HEK293 (cell line): ENCODE measurements around the gene SAMD5.

ENCODE experiments used
- CTCF ChIA-PET: fragments of 350-600 bp; formaldehyde crosslinking; extraction: SDS; loops from one replicate; lab custom pipeline; 2021; ENCODE audit warnings: antibody characterized with exemption; lab: Yijun Ruan, JAX
- POLR2A ChIA-PET: fragments of 300-600 bp; formaldehyde crosslinking; extraction: SDS; loops from one replicate; lab custom pipeline; 2020; ENCODE audit warnings: antibody characterized with exemption, inconsistent platforms; lab: Yijun Ruan, JAX
- H3K27ac ChIP-seq: fragments of 200-500 bp; sonication (Bioruptor generic); 2 replicates; pipeline ENCODE4 v1.5.1; 2014; ENCODE audit warnings: low read depth, low read length, control low read depth, inconsistent platforms; ENCODE audit errors: extremely low read depth
- H3K36me3 ChIP-seq, 2 experiments: fragments of 200-500 bp in 1 of 2; sonication (Bioruptor generic) in 1 of 2; 1 replicate in 1 of 2; 2 replicates in 1 of 2; pipeline ENCODE4 v1.5.1; 2014 to 2017; ENCODE audit warnings: inconsistent platforms in 2 of 2, low read length in 2 of 2; ENCODE audit not compliant: control insufficient read depth in 2 of 2, insufficient read depth in 1 of 2
- H3K4me1 ChIP-seq: fragments of 200-500 bp; sonication (Bioruptor generic); 2 replicates; pipeline ENCODE4 v1.5.1; 2014; ENCODE audit warnings: mild to moderate bottlenecking, low read length, inconsistent platforms; ENCODE audit not compliant: control insufficient read depth, insufficient read depth
- H3K4me3 ChIP-seq: 2 replicates; pipeline ENCODE4 v1.5.1; 2011; ENCODE audit warnings: low read depth, mild to moderate bottlenecking, control low read depth, low read length, moderate library complexity
- H3K9me3 ChIP-seq: fragments of 200-500 bp; sonication (Bioruptor generic); 2 replicates; pipeline ENCODE4 v1.5.1; 2014; ENCODE audit warnings: low read depth, low read length, inconsistent platforms; ENCODE audit not compliant: control insufficient read depth, insufficient read depth
- CTCF ChIP-seq: fragments of 450-650 bp; formaldehyde crosslinking; IDR thresholded peaks from 2 replicates; pipeline ENCODE4 v1.5.1; 2016; ENCODE audit warnings: missing biosample characterization, missing genetic modification characterization
- ELK4 ChIP-seq: IDR thresholded peaks from 2 replicates; pipeline ENCODE4 v1.6.1; 2011; ENCODE audit warnings: mild to moderate bottlenecking, low read depth, low read length, borderline replicate concordance
- SP2 ChIP-seq: fragments of 450-650 bp; formaldehyde crosslinking; IDR thresholded peaks from 2 replicates; pipeline ENCODE4 v1.5.1; 2016; ENCODE audit warnings: missing biosample characterization, missing genetic modification characterization
- TSHZ1 ChIP-seq: fragments of 450-650 bp; formaldehyde crosslinking; IDR thresholded peaks from 2 replicates; pipeline ENCODE4 v1.5.1; 2016; ENCODE audit warnings: missing biosample characterization, missing genetic modification characterization, borderline replicate concordance
- ZBTB48 ChIP-seq: fragments of 450-650 bp; formaldehyde crosslinking; IDR thresholded peaks from 2 replicates; pipeline ENCODE4 v1.5.1; 2016; ENCODE audit warnings: missing biosample characterization, missing genetic modification characterization
- ZEB2 ChIP-seq: fragments of 450-650 bp; formaldehyde crosslinking; IDR thresholded peaks from 2 replicates; pipeline ENCODE4 v1.5.1; 2016; ENCODE audit warnings: missing biosample characterization, missing genetic modification characterization
- ZNF140 ChIP-seq: fragments of 450-650 bp; formaldehyde crosslinking; IDR thresholded peaks from 2 replicates; pipeline ENCODE4 v1.5.1; 2016; ENCODE audit warnings: missing biosample characterization, missing genetic modification characterization
- ZNF146 ChIP-seq: fragments of 450-650 bp; formaldehyde crosslinking; IDR thresholded peaks from 2 replicates; pipeline ENCODE4 v1.5.1; 2016; ENCODE audit warnings: missing biosample characterization, missing genetic modification characterization
- ZNF157 ChIP-seq: fragments of 450-650 bp; formaldehyde crosslinking; IDR thresholded peaks from 2 replicates; pipeline ENCODE4 v1.5.1; 2016; ENCODE audit warnings: missing biosample characterization, missing genetic modification characterization
- ZNF19 ChIP-seq: fragments of 450-650 bp; formaldehyde crosslinking; IDR thresholded peaks from 2 replicates; pipeline ENCODE4; 2016; ENCODE audit warnings: missing biosample characterization, missing genetic modification characterization, low read depth
- ZNF2 ChIP-seq: fragments of 450-650 bp; formaldehyde crosslinking; IDR thresholded peaks from 2 replicates; pipeline ENCODE4 v1.5.1; 2016; ENCODE audit warnings: missing biosample characterization, missing genetic modification characterization
- ZNF202 ChIP-seq: fragments of 450-650 bp; formaldehyde crosslinking; IDR thresholded peaks from 2 replicates; pipeline ENCODE4 v1.5.1; 2016; ENCODE audit warnings: missing biosample characterization, missing genetic modification characterization, borderline replicate concordance
- ZNF214 ChIP-seq: fragments of 450-650 bp; formaldehyde crosslinking; IDR thresholded peaks from 2 replicates; pipeline ENCODE4 v1.5.1; 2017; ENCODE audit warnings: missing biosample characterization, mild to moderate bottlenecking, missing genetic modification characterization, borderline replicate concordance
- ZNF354C ChIP-seq: fragments of 450-650 bp; formaldehyde crosslinking; IDR thresholded peaks from 2 replicates; pipeline ENCODE4 v1.5.1; 2016; ENCODE audit warnings: missing biosample characterization, missing genetic modification characterization, low read depth, borderline replicate concordance
- ZNF510 ChIP-seq: fragments of 450-650 bp; formaldehyde crosslinking; IDR thresholded peaks from 2 replicates; pipeline ENCODE4 v1.5.1; 2018; ENCODE audit warnings: mild to moderate bottlenecking, missing genetic modification characterization, missing biosample characterization; ENCODE audit not compliant: insufficient replicate concordance
- ZNF549 ChIP-seq: fragments of 450-650 bp; IDR thresholded peaks from 2 replicates; pipeline ENCODE4 v1.5.1; 2018; ENCODE audit warnings: missing biosample characterization, missing genetic modification characterization, mild to moderate bottlenecking, inconsistent platforms, moderate library complexity
- ZNF704 ChIP-seq: fragments of 450-650 bp; formaldehyde crosslinking; IDR thresholded peaks from 2 replicates; pipeline ENCODE4 v1.5.1; 2016; ENCODE audit warnings: missing biosample characterization, missing genetic modification characterization
- ZNF768 ChIP-seq: fragments of 450-650 bp; formaldehyde crosslinking; IDR thresholded peaks from 2 replicates; pipeline ENCODE4 v1.5.1; 2018; ENCODE audit warnings: missing biosample characterization, mild to moderate bottlenecking, missing genetic modification characterization
- ZSCAN18 ChIP-seq: fragments of 450-650 bp; formaldehyde crosslinking; IDR thresholded peaks from 2 replicates; pipeline ENCODE4 v1.5.1; 2016; ENCODE audit warnings: missing biosample characterization, missing genetic modification characterization
- TF ChIP-seq, protein P1 (sequence below): fragments of 450-650 bp; formaldehyde crosslinking; IDR thresholded peaks from 2 replicates; pipeline ENCODE4 v1.5.1; 2017; ENCODE audit warnings: missing biosample characterization, missing genetic modification characterization

SAMD5 gene

GRCh38 chr6:147554281-147554680 is 45.8 kb downstream of the SAMD5 start (continued):
- TF ChIP-seq TSHZ1 = no peak
- no peak for TF ChIP-seq ZNF2
- no peak for TF ChIP-seq ZNF768
- TF ChIP-seq ZNF19 (tag by site-specific recombination) = no peak
- TF ChIP-seq ZBTB48 (tag by site-specific recombination) = no peak

DNA sequence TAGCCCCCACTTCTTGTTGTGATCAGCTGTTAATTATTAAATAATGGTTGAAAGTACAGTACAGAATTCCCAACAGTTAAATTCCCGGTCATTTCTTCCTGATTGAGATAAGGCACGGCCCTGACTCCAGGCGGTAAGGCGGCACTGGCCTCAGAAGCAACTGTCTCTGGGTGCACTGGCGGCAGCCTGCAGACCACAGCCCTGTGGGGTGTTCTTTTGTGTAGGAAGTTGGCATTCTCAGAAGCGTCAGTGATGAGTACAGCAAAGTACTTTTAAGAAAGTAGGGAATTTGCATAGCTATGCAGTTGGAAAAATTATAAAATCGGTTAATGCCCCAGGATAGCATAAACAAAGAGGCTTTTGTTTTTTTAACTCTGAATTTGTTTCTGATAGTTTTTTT is 50.5 kb downstream of the SAMD5 start:
- no peak overlapping the region for H3K27ac ChIP-seq
- POLR2A ChIA-PET = no interaction called here
- no peaks in the 10 kb centered on the region for H3K4me1 ChIP-seq
- no peaks in the 10 kb centered on the region for H3K9me3 ChIP-seq
- no peaks in the 10 kb centered on the region for H3K36me3 ChIP-seq
- TF ChIP-seq ZNF510 (tag by site-specific recombination) = no peak
- TF ChIP-seq ZBTB48 (tag by site-specific recombination) = no peak
- TF ChIP-seq ZNF146 = no peak
- no peak for TF ChIP-seq ZEB2 (tag by site-specific recombination)
- no peak for TF ChIP-seq ZNF214 (tag by site-specific recombination)
- no peak for TF ChIP-seq ZNF140 (tag by site-specific recombination)
- no peak for TF ChIP-seq ZNF202
- no peak for TF ChIP-seq CTCF (tag by site-specific recombination)
- no peak for TF ChIP-seq ZNF704 (tag by site-specific recombination)
- no peak for TF ChIP-seq ZNF549 (tag by site-specific recombination)
- TF ChIP-seq ZNF157 (tag by site-specific recombination) = no peak
- TF ChIP-seq SP2 (tag by site-specific recombination) = no peak
- no peak for TF ChIP-seq ELK4
- TF ChIP-seq ZNF354C = no peak
- H3K4me3 ChIP-seq = no peak overlapping the region
- CTCF ChIA-PET = interaction anchor here (0.7 kb wide), 1 partner anchor 255 kb away, joined by 3 read pairs; no protein-coding TSS in a partner anchor

DNA sequence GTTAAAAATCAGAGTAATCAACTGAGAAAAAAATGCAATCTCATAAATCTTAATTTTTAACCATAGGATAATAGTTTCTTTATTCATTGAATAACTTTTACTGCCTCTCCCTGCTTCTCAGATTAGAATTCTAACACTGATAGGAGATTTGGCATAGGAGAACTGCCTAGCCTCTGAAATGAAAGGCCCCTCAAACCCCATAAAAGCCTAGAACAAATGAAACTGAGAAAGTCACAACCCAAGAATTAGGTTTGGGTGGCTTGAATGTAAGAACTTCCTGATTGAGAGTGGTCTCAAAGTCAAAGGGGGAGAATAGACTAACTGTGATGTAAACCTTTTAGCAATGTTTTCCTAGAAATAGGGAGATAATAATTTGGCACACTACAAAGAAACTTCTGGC is 52.2 kb downstream of the SAMD5 start:
- H3K9me3 ChIP-seq = no peaks in the 10 kb centered on the region
- CTCF ChIA-PET = no interaction called here
- H3K36me3 ChIP-seq = no peaks in the 10 kb centered on the region
- no peaks in the 10 kb centered on the region for H3K4me1 ChIP-seq
- no peak overlapping the region for H3K27ac ChIP-seq
- H3K4me3 ChIP-seq = no peak overlapping the region
- POLR2A ChIA-PET = no interaction called here
- TF ChIP-seq ZSCAN18 (tag by site-specific recombination) = no peak
- TF ChIP-seq, protein P1, sequence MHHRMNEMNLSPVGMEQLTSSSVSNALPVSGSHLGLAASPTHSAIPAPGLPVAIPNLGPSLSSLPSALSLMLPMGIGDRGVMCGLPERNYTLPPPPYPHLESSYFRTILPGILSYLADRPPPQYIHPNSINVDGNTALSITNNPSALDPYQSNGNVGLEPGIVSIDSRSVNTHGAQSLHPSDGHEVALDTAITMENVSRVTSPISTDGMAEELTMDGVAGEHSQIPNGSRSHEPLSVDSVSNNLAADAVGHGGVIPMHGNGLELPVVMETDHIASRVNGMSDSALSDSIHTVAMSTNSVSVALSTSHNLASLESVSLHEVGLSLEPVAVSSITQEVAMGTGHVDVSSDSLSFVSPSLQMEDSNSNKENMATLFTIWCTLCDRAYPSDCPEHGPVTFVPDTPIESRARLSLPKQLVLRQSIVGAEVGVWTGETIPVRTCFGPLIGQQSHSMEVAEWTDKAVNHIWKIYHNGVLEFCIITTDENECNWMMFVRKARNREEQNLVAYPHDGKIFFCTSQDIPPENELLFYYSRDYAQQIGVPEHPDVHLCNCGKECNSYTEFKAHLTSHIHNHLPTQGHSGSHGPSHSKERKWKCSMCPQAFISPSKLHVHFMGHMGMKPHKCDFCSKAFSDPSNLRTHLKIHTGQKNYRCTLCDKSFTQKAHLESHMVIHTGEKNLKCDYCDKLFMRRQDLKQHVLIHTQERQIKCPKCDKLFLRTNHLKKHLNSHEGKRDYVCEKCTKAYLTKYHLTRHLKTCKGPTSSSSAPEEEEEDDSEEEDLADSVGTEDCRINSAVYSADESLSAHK = no peak
